Right cardiac atrium (tissue), 5 donors: ENCODE results near the gene ZPBP. TPM values are rescaled to one million over a fixed set of nuclear protein-coding genes. Genes with fewer than 3 reads are reported as not detected.

Experiments used
- ATAC-seq, 2 donors: fragments of 200-7000 bp; cut with Tn5 transposase; one replicate each; pipeline versions ENCODE4 v1.8.0 to v1.9.1; 2020; ENCODE audit warnings: moderate library complexity in 2 of 2, mild to moderate bottlenecking in 1 of 2
- DNase-seq, 3 donors: peaks; one replicate each; pipeline ENCODE4 v3.0.0-alpha.2; 2020
- H3K27ac ChIP-seq: one replicate; pipeline ENCODE4 v1.5.1; 2013; ENCODE audit warnings: mild to moderate bottlenecking, low read length, control low read depth, moderate library complexity
- H3K27me3 ChIP-seq: one replicate; pipeline ENCODE4 v1.6.1; 2013; ENCODE audit not compliant: control insufficient read depth, insufficient read depth
- H3K4me1 ChIP-seq: one replicate; pipeline ENCODE4 v1.6.1; 2013; ENCODE audit warnings: low read length; ENCODE audit not compliant: control insufficient read depth, insufficient read depth
- H3K4me3 ChIP-seq: one replicate; pipeline ENCODE4 v1.5.1; 2013; ENCODE audit warnings: low read length, control low read depth
- H3K9me3 ChIP-seq: one replicate; pipeline ENCODE4 v1.6.1; 2013; ENCODE audit warnings: low read length; ENCODE audit not compliant: control insufficient read depth
- WGBS: extraction: QIAGEN DNeasy Blood & Tissue Kit; methylation state at CpG from one replicate; pipeline ENCODE4 v1.1.7; 2013; 5-methylcytosine and 5-hydroxymethylcytosine counted together
- intact Hi-C, 4 donors: fragments of 100-400 bp; cut with DNase I; formaldehyde crosslinking; loops; one replicate each; pipeline versions ENCODE4 v1.11.0 to v1.14.0; 2022 to 2023
- polyA plus RNA-seq: library from polyadenylated mRNA; stranded (reverse); fragments of 200-250 nt; gene quantifications from one replicate; pipeline ENCODE4 v1.2.3, GENCODE V29; 2013
- total RNA-seq, 4 donors: library from RNA; stranded (reverse); fragmentation: NEBNext Ultra II Directional; extraction: Animal tissue kit (Norgen Biotek cat#: 25700); gene quantifications; one replicate each; pipeline ENCODE4 v1.2.1, GENCODE V29; 2021
- donor health status: healthy with polysubstance abuse.
- donor health status: DM: no; HTN: yes; CAD: no.
- donor health status: DM: no; HTN: no; CAD: no.
- donor health status: DM: no; HTN: yes; CAD: no; lungs with severe emphysema.
- donor health status: DM: yes; HTN: yes; CAD: no.

ZPBP gene
- total and polyA plus RNA-seq, 5 donors = not detected

DNA sequence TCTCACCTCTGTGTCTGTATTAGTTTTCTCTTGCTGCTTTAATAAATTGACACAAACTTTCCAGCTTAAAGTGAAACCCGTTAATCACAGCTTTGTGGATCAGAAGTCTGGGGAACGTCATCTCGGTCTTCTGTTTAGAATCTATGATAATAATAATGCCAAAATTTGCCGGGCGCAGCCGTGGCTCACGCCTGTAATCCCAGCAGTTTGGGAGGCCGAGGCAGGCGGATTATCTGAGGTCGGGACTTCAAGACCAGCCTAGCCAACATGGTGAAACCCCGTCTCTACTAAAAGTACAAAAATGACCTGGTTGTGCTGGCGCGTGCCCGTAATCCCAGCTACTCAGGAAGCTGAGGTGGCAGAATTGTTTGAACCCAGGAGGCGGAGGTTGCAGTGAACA, 8.8 kb upstream of the ZPBP start:
- intact Hi-C loops = no loop called here
- no peak for ATAC-seq
- no peak overlapping the region for H3K4me3 ChIP-seq
- H3K4me1 ChIP-seq = no peaks in the 10 kb centered on the region
- H3K9me3 ChIP-seq = no peaks in the 10 kb centered on the region
- DNase-seq = peak in 1 of 3 donors; percentile 13
- H3K27ac ChIP-seq = no peak overlapping the region
- H3K27me3 ChIP-seq = peaks cover 3% of the 10 kb centered on the region
- 91% methylated on average over 15 of the region's 15 CpGs for WGBS

DNA sequence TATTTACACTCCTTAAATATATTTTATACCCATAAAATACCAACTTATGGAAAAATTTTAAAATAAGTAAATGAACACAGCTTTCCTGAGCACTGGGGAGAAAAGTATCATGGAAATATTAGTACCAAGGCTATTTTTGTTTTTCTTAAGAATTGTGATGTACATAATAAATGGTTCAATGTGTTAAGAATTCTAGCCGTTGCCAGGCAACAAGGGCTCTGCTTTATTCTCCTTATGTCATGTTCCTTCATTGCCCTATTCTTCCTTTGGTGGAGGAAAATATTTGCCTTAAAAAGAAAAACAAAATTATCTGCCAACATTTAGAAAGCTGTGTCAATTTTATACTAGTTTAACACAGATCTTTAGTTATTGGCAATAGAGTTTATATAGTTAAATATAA, 2.6 kb upstream of the ZPBP start:
- intact Hi-C loops = loop anchor here in 1 of 4 donors (10.0 kb wide), 1 partner anchor 1269 kb away; no protein-coding TSS in a partner anchor
- 77% methylated on average over 1 of the region's 1 CpG for whole genome bisulfite sequencing
- ATAC-seq = no peak

GRCh38 chr7:50088463-50089129, 4.5 kb downstream of the ZPBP start:
- no peak for ATAC-seq
- Histone ChIP-seq H3K4me1 (no peaks in the 10 kb centered on the region), H3K27ac (no peak overlapping the region), H3K27me3 (no peaks in the 10 kb centered on the region), H3K9me3 (no peaks in the 10 kb centered on the region), H3K4me3 (no peak overlapping the region)
- intact Hi-C loops = no loop called here
- no peak for DNase-seq
- 0% methylated on average over 2 of the region's 2 CpGs for WGBS

More for the DNA sequence above, 2.6 kb upstream of the ZPBP start:
- H3K4me3 ChIP-seq = no peak overlapping the region
- no peaks in the 10 kb centered on the region for H3K9me3 ChIP-seq
- peaks cover 3% of the 10 kb centered on the region for H3K27me3 ChIP-seq
- no peak for DNase-seq
- no peak overlapping the region for H3K27ac ChIP-seq
- H3K4me1 ChIP-seq = no peaks in the 10 kb centered on the region

DNA sequence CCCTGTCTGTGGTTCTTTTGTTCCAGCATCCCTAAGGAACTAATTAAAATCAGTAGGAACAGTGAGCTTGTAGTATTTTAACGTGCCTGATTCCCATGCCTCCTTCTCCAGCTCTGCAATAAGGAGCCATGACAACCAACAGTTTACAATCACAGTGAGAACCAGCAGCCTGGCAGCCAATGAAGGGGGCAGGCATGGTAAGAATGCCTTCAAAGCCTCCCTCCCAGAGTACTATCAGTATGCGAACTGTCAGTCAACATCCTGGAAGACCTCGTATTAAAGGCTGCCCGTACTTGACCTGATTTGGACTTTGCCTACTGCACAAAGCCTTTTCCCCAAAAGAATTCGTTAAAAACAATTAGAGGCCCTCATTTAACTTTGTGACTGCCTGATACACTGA, 7.7 kb downstream of the ZPBP start:
- no peak overlapping the region for H3K27ac ChIP-seq
- no peaks in the 10 kb centered on the region for H3K27me3 ChIP-seq
- H3K4me3 ChIP-seq = no peak overlapping the region
- DNase-seq = peak in 2 of 3 donors; percentile 43 to 52
- intact Hi-C loops = no loop called here
- no peaks in the 10 kb centered on the region for H3K4me1 ChIP-seq
- WGBS = 33% methylated on average over 5 of the region's 5 CpGs
- no peaks in the 10 kb centered on the region for H3K9me3 ChIP-seq
- ATAC-seq = peak; percentile 78 to 88

DNA sequence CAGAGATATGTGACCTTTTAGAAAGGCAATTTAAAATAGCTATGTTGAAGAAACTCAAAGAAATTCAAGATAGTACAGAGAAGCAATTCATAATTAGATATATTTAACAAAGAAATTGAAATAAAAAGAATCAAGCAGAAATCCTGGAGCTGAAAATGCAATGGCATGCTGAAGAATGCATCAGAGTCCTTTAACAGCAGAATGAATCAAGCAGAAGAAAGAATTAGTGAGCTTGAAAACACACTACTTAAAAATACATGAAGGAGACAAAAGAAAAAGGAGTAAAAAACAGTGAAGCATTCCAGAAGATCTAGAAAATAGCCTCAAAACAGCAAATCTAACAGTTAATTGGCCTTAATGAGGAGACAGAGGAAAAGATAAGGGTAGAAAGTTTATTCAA, 20.0 kb downstream of the ZPBP start:
- intact Hi-C loops = no loop called here
- Histone ChIP-seq H3K9me3 (peaks cover 2% of the 10 kb centered on the region), H3K4me1 (no peaks in the 10 kb centered on the region), H3K4me3 (no peak overlapping the region), H3K27ac (no peak overlapping the region), H3K27me3 (no peaks in the 10 kb centered on the region)
- ATAC-seq (no peak), DNase-seq (no peak)

GRCh38 chr7:50069613-50070012, 23.4 kb downstream of the ZPBP start:
- no peaks in the 10 kb centered on the region for H3K27me3 ChIP-seq
- peaks cover 2% of the 10 kb centered on the region for H3K9me3 ChIP-seq
- 22% methylated on average over 8 of the region's 8 CpGs for WGBS
- peak; percentile 28 to 75 (median 68) for DNase-seq
- H3K27ac ChIP-seq = no peak overlapping the region
- ATAC-seq = peak; percentile 91 to 93
- H3K4me3 ChIP-seq = peak overlapping the region; percentile 68
- intact Hi-C loops = no loop called here
- H3K4me1 ChIP-seq = no peaks in the 10 kb centered on the region

DNA sequence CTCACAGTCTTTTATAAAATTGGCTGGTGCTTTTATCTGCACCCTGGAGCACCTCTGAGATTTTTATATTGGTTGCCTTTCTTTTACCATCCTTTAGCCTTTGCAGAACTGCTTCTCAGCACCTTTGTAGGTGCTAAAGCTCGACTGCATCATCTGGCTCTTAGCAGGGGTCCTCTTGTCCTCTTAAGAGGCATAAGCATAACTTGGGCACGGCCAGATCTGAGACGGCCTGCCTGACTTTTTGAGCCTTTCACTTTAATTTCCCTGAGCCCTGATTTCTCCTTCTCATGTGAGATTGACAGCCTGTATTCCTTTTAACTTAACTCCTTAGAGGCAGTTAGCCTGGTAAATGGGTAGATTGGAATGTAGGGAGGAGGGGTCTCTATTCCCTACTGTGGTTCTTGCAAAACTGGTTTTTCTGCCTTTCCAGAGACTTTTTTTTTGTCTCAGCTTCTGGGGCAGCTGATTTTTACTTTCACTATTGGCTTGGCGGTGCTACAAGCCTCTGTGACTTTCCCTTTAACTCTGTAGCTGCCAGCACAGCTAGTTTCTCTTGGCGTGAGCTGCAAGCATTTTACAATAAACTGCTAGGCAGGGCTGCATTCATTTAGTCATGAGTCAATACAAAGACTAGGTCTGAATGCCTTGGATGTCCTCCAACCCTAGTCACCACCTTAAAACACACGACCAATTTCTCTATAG, 24.0 kb downstream of the ZPBP start:
- intact Hi-C loops = no loop called here
- H3K27ac ChIP-seq = no peak overlapping the region
- peak in 2 of 3 donors; percentile 14 to 45 for DNase-seq
- peak; percentile 82 to 84 for ATAC-seq
- H3K27me3 ChIP-seq = no peaks in the 10 kb centered on the region
- peak overlapping the region; percentile 68 for H3K4me3 ChIP-seq
- peaks cover 2% of the 10 kb centered on the region for H3K9me3 ChIP-seq
- 3% methylated on average over 6 of the region's 6 CpGs for WGBS
- no peaks in the 10 kb centered on the region for H3K4me1 ChIP-seq

GRCh38 chr7:50068026-50068425, 25.0 kb downstream of the ZPBP start:
- H3K4me3 ChIP-seq = no peak overlapping the region
- WGBS = 23% methylated on average over 2 of the region's 2 CpGs
- H3K9me3 ChIP-seq = peaks cover 2% of the 10 kb centered on the region
- ATAC-seq = peak; percentile 46 to 54
- H3K27me3 ChIP-seq = no peaks in the 10 kb centered on the region
- no peak for DNase-seq
- intact Hi-C loops = no loop called here
- no peak overlapping the region for H3K27ac ChIP-seq
- no peaks in the 10 kb centered on the region for H3K4me1 ChIP-seq

DNA sequence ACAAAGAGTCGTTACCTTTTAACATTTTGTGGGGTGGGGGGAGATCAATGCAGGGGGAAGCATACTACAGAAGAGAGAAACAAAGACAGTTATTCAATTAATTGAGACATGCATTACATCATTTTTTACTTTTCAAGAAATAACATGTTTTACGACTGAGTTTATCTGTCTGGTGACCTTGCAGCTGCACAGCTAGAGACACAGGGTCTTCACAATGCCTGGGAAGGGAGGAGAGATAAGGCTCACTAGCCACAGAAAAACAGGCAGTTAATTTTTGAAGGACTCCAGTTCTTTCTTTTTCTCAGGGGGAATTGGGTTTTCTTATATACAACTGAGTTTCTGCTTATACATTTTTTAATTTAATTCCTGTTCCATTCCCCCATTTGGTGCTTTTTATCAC, 30.1 kb downstream of the ZPBP start:
- H3K9me3 ChIP-seq = no peaks in the 10 kb centered on the region
- H3K4me1 ChIP-seq = no peaks in the 10 kb centered on the region
- ATAC-seq (no peak), DNase-seq (no peak)
- H3K4me3 ChIP-seq = no peak overlapping the region
- WGBS = 48% methylated on average over 2 of the region's 2 CpGs
- no peaks in the 10 kb centered on the region for H3K27me3 ChIP-seq
- intact Hi-C loops = no loop called here
- no peak overlapping the region for H3K27ac ChIP-seq

DNA sequence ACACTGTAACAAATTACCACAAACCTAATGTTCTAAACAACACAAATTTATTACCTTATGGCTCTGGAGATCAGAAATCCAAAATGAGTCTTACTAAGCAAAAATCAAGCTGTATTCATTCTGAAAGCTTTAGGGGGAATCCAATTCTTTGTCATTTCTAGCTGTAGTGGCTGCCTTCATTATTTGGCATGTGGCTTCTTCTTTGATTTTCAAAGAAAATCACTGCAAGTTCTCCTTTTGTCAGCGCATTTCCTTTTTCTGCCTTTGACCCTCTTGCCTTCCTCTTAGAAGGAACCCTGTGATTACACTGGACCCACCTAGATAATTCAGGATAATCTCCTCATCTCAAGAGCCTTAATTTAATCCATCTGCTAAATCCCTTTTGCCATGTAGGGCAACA, 36.9 kb downstream of the ZPBP start:
- 73% methylated on average over 1 of the region's 1 CpG for WGBS
- Histone ChIP-seq H3K27ac (no peak overlapping the region), H3K27me3 (no peaks in the 10 kb centered on the region), H3K9me3 (no peaks in the 10 kb centered on the region), H3K4me3 (no peak overlapping the region), H3K4me1 (no peaks in the 10 kb centered on the region)
- DNase-seq = no peak
- intact Hi-C loops = no loop called here
- no peak for ATAC-seq

GRCh38 chr7:50047716-50048115, 45.3 kb downstream of the ZPBP start:
- no peaks in the 10 kb centered on the region for H3K9me3 ChIP-seq
- DNase-seq (no peak), ATAC-seq (no peak)
- H3K4me1 ChIP-seq = no peaks in the 10 kb centered on the region
- intact Hi-C loops = no loop called here
- H3K27ac ChIP-seq = no peak overlapping the region
- no peak overlapping the region for H3K4me3 ChIP-seq
- 71% methylated on average over 5 of the region's 5 CpGs for WGBS
- no peaks in the 10 kb centered on the region for H3K27me3 ChIP-seq
